Transverse colon (tissue), 4 donors: ENCODE results near the gene ARPC1B. TPM values are rescaled to one million over a fixed set of nuclear protein-coding genes. Genes with fewer than 3 reads are reported as not detected.
"Not testable (repeated sequence)": the region's sequence is repeated elsewhere in the genome, so short reads cannot be mapped to it uniquely, and the experiment has no call there.

ENCODE experiments used
- DNase-seq: peaks from one replicate; pipeline ENCODE4 v3.0.0-alpha.2; 2019
- H3K27ac ChIP-seq, 4 donors: fragments of 200-600 bp; sonication (generic); 2 replicates each; pipeline ENCODE4 v1.5.1; 2016 to 2018; ENCODE audit warnings: inconsistent platforms in 4 of 4
- H3K27me3 ChIP-seq: fragments of 200-600 bp; sonication (generic); 2 replicates; pipeline ENCODE4 v1.5.1; 2017; ENCODE audit warnings: inconsistent platforms
- H3K36me3 ChIP-seq, 4 donors: fragments of 200-600 bp; sonication (generic); 2 replicates each; pipeline ENCODE4 v1.5.1; 2017 to 2019; ENCODE audit warnings: inconsistent platforms in 4 of 4
- H3K4me1 ChIP-seq, 4 donors: fragments of 200-600 bp; sonication (generic); 2 replicates each; pipeline ENCODE4 v1.5.1; 2017 to 2020; ENCODE audit warnings: inconsistent platforms in 4 of 4
- H3K4me3 ChIP-seq, 4 donors: fragments of 200-600 bp; sonication (generic); 1 replicate in 1 of 4; 2 replicates in 3 of 4; pipeline versions ENCODE4 v1.5.1 to v1.6.1; 2017 to 2019; ENCODE audit warnings: inconsistent platforms in 4 of 4
- H3K9me3 ChIP-seq, 2 donors: fragments of 200-600 bp; sonication (generic); 2 replicates each; pipeline ENCODE4 v1.5.1; 2017 to 2019; ENCODE audit warnings: inconsistent platforms in 2 of 2
- EP300 ChIP-seq: sonication (generic); formaldehyde crosslinking; IDR thresholded peaks from one replicate; pipeline ENCODE4 v1.6.1; 2017; ENCODE audit warnings: antibody characterized with exemption, low read depth
- POLR2A ChIP-seq: fragments of 450-650 bp; IDR thresholded peaks from one replicate; pipeline ENCODE4 v1.6.1; 2016; ENCODE audit warnings: antibody characterized with exemption, mild to moderate bottlenecking, moderate library complexity
- POLR2AphosphoS5 ChIP-seq, 3 donors: sonication (generic); formaldehyde crosslinking; IDR thresholded peaks; one replicate each; pipeline ENCODE4 v1.6.1; 2016; ENCODE audit warnings: antibody characterized with exemption in 3 of 3
- WGBS, 2 donors: methylation state at CpG; one replicate each; pipeline ENCODE4 v1.1.5; 2018; ENCODE audit warnings: low coverage in 1 of 2; 5-methylcytosine and 5-hydroxymethylcytosine counted together
- in situ Hi-C, 4 donors: fragments of 200-750 bp; cut with MboI; loops; one replicate each; pipeline versions ENCODE4 v1.15.0 to v1.15.1; 2017; ENCODE audit warnings: low sequenced_read_pairs in 3 of 4, low pct_ligation_motif_present in 1 of 4, low pct_unique_long_range_greater_than_20kb in 1 of 4
- intact Hi-C: fragments of 100-400 bp; cut with DNase I; formaldehyde crosslinking; loops from one replicate; pipeline ENCODE4 v1.15.1; 2023; ENCODE audit warnings: low total_unique reads
- total RNA-seq, 4 donors: library from RNA; depleted of rRNA; stranded (reverse); fragments of >200 nt; gene quantifications; one replicate each; pipeline ENCODE4 v1.1.0, GENCODE V29; 2016
- TF ChIP-seq, protein P1 (sequence below), 5 experiments: fragments of 200-600 bp in 3 of 5; fragments of 450-650 bp in 2 of 5; sonication (generic) in 3 of 5; IDR thresholded peaks; 1 replicate in 2 of 5; 2 replicates in 3 of 5; pipeline ENCODE4 v1.5.1; 2016 to 2017; ENCODE audit warnings: antibody characterized with exemption in 5 of 5, inconsistent platforms in 3 of 5, mild to moderate bottlenecking in 2 of 5, moderate library complexity in 1 of 5

ARPC1B gene
- total RNA-seq, 4 donors from 2014 or later: 138 to 346 (median 186) TPM

DNA sequence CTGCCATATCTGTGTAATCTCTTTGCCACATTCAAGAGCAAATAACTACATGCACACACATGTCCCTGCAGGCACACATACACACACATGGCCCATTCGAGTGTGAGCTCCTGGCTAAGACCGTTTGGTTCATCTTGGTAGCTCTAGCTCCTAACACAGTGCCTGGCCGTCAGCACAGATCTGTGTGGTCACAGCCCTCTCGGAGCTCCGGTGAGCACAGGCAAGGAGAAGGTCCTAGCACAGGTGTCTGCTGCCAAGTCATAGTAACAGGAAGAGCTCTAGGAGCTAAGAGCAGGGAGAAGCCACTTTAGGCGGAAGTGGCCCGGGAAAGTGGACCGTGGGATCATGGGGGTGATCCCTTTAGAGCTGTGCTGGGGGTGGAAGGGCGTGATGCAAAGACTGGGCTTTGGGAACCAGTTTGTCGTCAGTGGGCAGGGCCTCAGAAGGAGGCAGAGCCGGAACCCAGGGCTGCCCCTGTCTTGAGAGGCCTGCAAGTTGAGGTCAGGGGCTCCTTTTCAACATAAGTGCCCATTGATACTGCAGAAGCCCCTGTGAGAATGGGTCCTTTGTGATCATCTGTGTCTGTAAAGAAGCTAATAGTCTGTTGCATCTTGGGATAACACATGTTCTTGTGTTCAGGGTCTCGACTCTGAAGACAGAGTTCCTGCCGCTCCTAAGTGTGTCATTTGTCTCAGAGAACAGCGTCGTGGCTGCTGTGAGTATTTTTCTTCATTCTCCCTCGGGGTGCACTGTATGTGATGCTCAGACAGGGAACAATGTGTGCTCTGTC, 16.6 kb upstream of the ARPC1B start:
- 87 to 95% methylated on average over 6 to 16 of the region's 16 CpGs for WGBS, 2 donors
- no peaks in the 10 kb centered on the region for H3K4me1 ChIP-seq
- no peaks in the 10 kb centered on the region for H3K9me3 ChIP-seq
- H3K4me3 ChIP-seq: no peak overlapping the region
- TF ChIP-seq POLR2AphosphoS5 (IDR thresholded peaks at IDR 0.05): no peak
- TF ChIP-seq EP300: no peak
- TF ChIP-seq, protein P1, sequence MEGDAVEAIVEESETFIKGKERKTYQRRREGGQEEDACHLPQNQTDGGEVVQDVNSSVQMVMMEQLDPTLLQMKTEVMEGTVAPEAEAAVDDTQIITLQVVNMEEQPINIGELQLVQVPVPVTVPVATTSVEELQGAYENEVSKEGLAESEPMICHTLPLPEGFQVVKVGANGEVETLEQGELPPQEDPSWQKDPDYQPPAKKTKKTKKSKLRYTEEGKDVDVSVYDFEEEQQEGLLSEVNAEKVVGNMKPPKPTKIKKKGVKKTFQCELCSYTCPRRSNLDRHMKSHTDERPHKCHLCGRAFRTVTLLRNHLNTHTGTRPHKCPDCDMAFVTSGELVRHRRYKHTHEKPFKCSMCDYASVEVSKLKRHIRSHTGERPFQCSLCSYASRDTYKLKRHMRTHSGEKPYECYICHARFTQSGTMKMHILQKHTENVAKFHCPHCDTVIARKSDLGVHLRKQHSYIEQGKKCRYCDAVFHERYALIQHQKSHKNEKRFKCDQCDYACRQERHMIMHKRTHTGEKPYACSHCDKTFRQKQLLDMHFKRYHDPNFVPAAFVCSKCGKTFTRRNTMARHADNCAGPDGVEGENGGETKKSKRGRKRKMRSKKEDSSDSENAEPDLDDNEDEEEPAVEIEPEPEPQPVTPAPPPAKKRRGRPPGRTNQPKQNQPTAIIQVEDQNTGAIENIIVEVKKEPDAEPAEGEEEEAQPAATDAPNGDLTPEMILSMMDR (IDR thresholded peaks at IDR 0.05): no peak
- TF ChIP-seq POLR2A: no peak
- in situ Hi-C loops: no loop called here
- no peak for DNase-seq
- H3K27ac ChIP-seq: peak overlapping the region in 1 of 4 donors; percentile 27
- no peaks in the 10 kb centered on the region for H3K27me3 ChIP-seq
- intact Hi-C loops: no loop called here
- peaks cover 0 to 67% (median 34%) of the 10 kb centered on the region in 4 donors for H3K36me3 ChIP-seq

- intact Hi-C loops, in situ Hi-C loops, DNase-seq, H3K9me3 ChIP-seq, H3K4me3 ChIP-seq, H3K4me1 ChIP-seq, H3K27me3 ChIP-seq: not testable (repeated sequence)
- peaks cover 0 to 64% (median 33%) of the 10 kb centered on the region in 4 donors for H3K36me3 ChIP-seq
- H3K27ac ChIP-seq: peak overlapping the region in 1 of 4 donors; percentile 25
- WGBS, 2 donors: 94 to 95% methylated on average over 3 to 15 of the region's 15 CpGs
Observed at GRCh38 chr7:99358521-99358920, 16.0 kb upstream of the ARPC1B start.

DNA sequence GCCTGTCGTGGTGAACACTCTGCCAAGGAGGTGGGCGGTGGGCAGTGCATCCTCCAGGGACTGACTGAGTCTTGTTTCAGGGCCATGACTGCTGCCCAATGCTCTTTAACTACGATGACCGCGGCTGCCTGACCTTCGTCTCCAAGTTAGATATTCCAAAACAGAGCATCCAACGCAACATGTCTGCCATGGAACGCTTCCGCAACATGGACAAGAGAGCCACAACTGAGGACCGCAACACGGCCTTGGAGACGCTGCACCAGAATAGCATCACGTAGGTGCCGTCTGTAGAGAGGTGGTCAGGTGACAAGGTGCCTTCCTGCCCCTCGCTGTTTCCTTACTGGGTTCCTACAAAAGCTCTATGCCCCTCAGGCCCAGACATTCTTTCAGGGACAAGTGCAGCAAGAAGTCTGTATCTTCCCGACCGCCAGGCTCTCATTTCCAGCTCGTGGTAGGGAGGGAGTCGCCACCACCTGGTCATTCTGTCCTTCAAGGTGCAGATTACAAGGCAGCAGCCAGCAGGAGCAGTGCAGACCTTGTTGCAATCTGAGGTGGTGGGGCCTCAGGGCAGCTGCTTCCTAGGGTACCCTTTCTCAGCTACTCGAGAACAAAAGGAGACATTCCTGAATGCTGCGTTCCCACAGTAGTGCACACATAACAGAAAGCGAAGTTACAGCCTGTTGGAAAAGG, 14.9 kb upstream of the ARPC1B start:
- 87 to 89% methylated on average over 3 to 22 of the region's 22 CpGs for WGBS, 2 donors
- H3K27me3 ChIP-seq: no peaks in the 10 kb centered on the region
- H3K4me3 ChIP-seq: no peak overlapping the region
- in situ Hi-C loops (loop anchor here in 1 of 4 donors (10.0 kb wide), 1 partner anchor 55 kb away; no protein-coding TSS in a partner anchor), intact Hi-C loops (no loop called here)
- TF ChIP-seq EP300 (no peak), POLR2AphosphoS5 (IDR thresholded peaks at IDR 0.05) (no peak), POLR2A (no peak)
- TF ChIP-seq, protein P1 (IDR thresholded peaks at IDR 0.05): no peak
- H3K4me1 ChIP-seq: no peaks in the 10 kb centered on the region
- H3K36me3 ChIP-seq: peaks cover 0 to 64% (median 31%) of the 10 kb centered on the region in 4 donors
- H3K27ac ChIP-seq: no peak overlapping the region
- no peaks in the 10 kb centered on the region for H3K9me3 ChIP-seq
- DNase-seq: no peak

DNA sequence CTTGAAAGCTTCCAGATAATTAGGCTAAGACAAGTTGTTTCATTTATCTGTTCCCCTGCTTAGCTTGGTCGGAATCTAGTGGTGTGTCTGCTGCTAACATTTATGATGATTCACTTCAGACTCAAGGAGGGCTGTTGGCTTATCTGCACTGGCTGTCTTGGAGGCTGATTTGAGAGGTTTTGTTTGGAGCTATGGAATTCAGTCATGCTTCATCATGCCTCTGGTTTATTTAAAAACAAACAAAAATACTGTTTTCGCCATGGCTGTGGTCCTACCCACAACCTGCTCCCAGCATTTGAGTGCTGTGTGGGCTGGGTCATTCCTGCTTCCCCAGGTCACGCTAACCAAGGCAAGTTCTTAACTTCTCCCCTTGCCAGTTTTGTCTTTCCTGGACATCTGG, 11.7 kb upstream of the ARPC1B start:
- intact Hi-C loops (no loop called here), in situ Hi-C loops (loop anchor here in 1 of 4 donors (10.0 kb wide), 1 partner anchor 52 kb away; no protein-coding TSS in a partner anchor)
- H3K9me3 ChIP-seq: no peaks in the 10 kb centered on the region
- 83 to 88% methylated on average over 1 to 3 of the region's 3 CpGs for WGBS, 2 donors
- no peaks in the 10 kb centered on the region for H3K4me1 ChIP-seq
- peaks cover 0 to 51% (median 23%) of the 10 kb centered on the region in 4 donors for H3K36me3 ChIP-seq
- H3K27me3 ChIP-seq: no peaks in the 10 kb centered on the region
- no peak for TF ChIP-seq POLR2AphosphoS5 (IDR thresholded peaks at IDR 0.05)
- TF ChIP-seq EP300: no peak
- TF ChIP-seq POLR2A: no peak
- TF ChIP-seq, protein P1 (IDR thresholded peaks at IDR 0.05): no peak
- no peak for DNase-seq
- no peak overlapping the region for H3K4me3 ChIP-seq
- H3K27ac ChIP-seq: no peak overlapping the region
